DMS153 treated with DMSO at 0.1 percent for 48 hours (cell line): ENCODE results near the gene EFCAB11.

Experiments
- DNase-seq: peaks from one replicate; lab custom pipeline; 2025; ENCODE audit not compliant: unreplicated experiment; lab: John Stamatoyannopoulos, UW

Gene EFCAB11

DNA sequence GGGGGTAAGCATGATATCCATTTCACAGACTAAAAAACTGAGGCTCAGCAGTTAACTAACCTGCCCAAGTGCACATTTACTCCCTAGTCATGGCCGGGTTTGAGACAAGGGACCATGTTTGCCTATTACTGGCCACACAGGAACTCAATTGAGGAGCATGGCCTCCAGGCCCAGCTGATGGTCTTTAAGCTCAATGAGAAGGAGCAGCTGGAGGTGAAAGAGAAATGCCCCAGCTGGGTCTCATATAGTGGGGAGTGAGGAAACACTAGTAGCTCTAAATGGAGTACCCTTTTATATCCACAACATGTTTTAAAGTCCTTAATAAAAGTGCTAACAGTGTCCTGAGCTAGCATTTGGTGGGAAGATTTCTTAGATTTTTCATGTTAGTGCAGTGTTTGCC is 2.8 kb upstream of the EFCAB11 start:
- DNase-seq = no peak

DNA sequence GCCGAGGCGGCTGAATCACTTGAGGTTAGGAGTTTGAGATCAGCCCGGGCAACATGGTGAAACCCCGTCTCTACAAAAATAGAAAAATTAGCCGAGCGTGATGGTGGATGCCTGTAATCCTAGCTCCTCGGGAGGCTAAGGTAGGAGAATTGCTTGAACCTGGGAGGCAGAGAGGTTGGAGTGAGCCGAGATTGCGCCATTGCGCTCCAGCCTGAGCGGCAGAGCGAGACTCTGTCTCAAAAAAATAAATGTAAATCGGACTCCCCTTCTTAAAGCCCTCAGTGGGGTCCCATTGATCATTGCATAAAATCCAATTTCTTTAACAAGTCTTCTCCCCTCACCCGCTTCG is 2.1 kb upstream of the EFCAB11 start:
- DNase-seq = no peak

- DNase-seq = peak; percentile 94
These were observed 1.5 kb upstream of the EFCAB11 start, which contains the start of gene TDP1 for GRCh38 chr14:89955745-89956660. Gene TDP1, plus strand, starts transcription at chr14:89955927. Its CDS starts 7,188 bp downstream, at chr14:89963115.

- DNase-seq = no peak
These were observed 653 bp upstream of the EFCAB11 start for GRCh38 chr14:89955022-89955744.

DNA sequence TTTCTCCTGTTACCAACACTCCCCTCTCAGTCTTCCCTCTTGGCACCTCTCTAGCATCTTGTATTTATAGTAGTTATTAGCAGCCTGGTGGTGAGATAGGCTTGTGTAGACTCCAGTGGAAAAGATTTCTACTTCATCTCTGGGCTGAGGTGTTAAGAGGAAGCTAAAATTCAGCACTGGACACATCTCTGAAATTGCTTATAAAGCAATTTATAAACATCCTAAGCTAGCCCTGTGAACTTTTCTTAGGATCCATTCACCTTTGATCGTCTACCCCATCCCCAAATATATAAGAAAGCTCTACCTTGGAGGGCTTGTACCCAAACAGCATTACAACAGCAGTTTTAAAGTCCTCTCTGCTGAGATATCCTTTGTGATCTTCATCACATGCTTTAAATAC is 928 bp downstream of the EFCAB11 start:
- no peak for DNase-seq

DNA sequence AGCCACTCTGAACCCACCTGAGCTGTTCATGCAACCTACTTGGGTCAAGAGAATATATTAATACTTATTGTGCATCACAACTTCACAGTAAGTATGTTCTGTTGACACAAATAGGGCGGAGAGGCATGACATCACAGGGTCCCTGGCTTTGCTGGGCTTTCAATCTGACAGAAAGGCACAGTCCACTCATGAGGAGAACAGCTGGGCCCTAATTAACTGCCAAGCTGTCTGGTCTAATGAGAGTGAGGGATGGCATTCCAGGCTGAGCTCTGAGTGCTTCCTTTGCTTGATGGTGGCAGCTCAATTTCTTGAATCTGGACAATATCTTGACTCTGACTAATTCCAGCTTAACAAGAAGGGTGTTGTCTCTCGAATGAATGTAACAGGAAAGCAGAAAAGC is 2.0 kb downstream of the EFCAB11 start:
- DNase-seq = no peak

- DNase-seq = no peak
These were observed 7.2 kb downstream of the EFCAB11 start for GRCh38 chr14:89947344-89947743.

GRCh38 chr14:89941830-89942377 is 12.6 kb downstream of the EFCAB11 start:
- DNase-seq = no peak

DNA sequence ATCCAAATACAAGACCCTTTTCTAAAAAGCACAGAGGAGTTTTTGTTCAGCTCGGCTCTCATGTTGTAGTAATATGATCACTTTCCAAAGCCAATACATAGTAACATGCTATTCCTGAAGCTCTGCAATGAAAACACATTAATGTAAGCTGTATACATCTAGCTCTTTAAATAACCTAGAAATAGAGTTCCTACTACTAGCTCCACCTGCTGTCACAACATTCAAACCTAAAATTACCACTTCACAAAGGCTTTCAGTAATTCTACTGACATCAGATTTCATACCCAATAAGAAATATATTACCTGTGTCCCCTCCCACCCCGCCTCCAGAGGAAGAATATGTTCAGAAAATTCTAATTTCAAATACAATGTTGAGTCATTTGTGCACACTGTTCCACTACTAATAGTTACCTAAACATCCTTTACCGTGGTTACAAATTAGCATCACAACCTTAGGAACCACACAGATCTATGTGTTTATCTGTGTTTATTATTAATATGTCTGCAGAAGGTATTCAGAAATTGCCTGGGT is 17.8 kb downstream of the EFCAB11 start:
- DNase-seq = no peak

GRCh38 chr14:89933002-89933401 is 21.5 kb downstream of the EFCAB11 start:
- no peak for DNase-seq

- no peak for DNase-seq
These were observed 27.2 kb downstream of the EFCAB11 start for GRCh38 chr14:89927186-89927865.

DNA sequence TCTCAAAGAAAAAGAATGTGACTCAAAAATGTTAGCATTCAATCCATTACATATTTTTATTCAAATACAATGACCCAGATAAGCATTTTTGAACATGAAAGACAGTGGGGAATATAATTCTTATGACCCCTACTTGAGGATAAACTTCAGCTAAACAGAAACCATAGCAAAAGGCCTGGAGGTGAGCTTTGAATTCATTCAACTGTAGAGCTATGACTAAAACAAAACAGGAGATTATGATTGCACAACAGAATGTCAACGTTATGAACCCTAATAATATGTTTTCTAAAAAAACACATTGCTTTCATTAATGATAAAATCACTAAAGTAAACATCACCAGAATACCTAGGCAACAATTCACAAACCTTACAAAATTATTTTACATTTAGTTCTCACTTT is 27.8 kb downstream of the EFCAB11 start:
- no peak for DNase-seq

GRCh38 chr14:89924268-89924667 is 30.3 kb downstream of the EFCAB11 start:
- DNase-seq = no peak

- no peak for DNase-seq
These were observed 32.3 kb downstream of the EFCAB11 start for GRCh38 chr14:89922031-89922907.

GRCh38 chr14:89921346-89921745 is 33.2 kb downstream of the EFCAB11 start:
- DNase-seq = no peak

GRCh38 chr14:89920056-89920455 is 34.5 kb downstream of the EFCAB11 start:
- no peak for DNase-seq

- no peak for DNase-seq
These were observed 35.8 kb downstream of the EFCAB11 start for GRCh38 chr14:89918721-89919120.

- DNase-seq = peak; percentile 36
These were observed 39.2 kb downstream of the EFCAB11 start for GRCh38 chr14:89915114-89915878.

DNA sequence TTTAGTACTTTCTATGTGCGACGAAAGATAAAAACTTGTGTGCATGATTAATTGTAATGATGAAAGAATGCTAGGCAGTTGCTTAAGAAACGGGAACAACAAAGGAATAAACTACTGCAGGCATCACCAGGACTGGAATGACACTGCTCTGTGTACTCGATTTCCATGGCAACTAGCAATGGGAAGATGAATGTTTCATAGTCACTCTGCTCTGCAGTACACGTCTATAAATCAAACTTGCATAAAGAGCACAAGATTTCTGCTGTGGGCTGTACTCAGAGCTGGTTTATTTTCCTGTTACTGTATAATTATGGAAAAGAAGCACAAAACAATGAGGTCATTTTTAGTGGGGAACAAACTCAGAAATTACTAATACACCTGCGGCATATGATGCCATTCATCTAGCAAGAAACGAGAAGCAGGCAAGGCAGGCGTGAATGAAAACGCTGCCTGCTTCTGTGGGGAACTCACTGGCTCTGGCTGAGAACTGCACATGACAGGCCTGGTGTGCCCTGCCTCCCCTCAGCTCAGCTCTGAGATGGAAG is 41.8 kb downstream of the EFCAB11 start:
- no peak for DNase-seq
